HEK293 (cell line): ENCODE results near the gene MSH5.

Experiments used
- CTCF ChIP-seq: fragments of 450-650 bp; formaldehyde crosslinking; IDR thresholded peaks from 2 replicates; pipeline ENCODE4 v1.5.1; 2016; ENCODE audit warnings: missing biosample characterization, missing genetic modification characterization
- ZBTB7A ChIP-seq: fragments of 450-650 bp; formaldehyde crosslinking; IDR thresholded peaks from 2 replicates; pipeline ENCODE4 v1.5.1; 2016; ENCODE audit warnings: low read depth, missing biosample characterization, missing genetic modification characterization
- ZNF146 ChIP-seq: fragments of 450-650 bp; formaldehyde crosslinking; IDR thresholded peaks from 2 replicates; pipeline ENCODE4 v1.5.1; 2016; ENCODE audit warnings: missing biosample characterization, missing genetic modification characterization
- ZNF157 ChIP-seq: fragments of 450-650 bp; formaldehyde crosslinking; IDR thresholded peaks from 2 replicates; pipeline ENCODE4 v1.5.1; 2016; ENCODE audit warnings: missing biosample characterization, missing genetic modification characterization
- ZNF211 ChIP-seq: fragments of 450-650 bp; formaldehyde crosslinking; IDR thresholded peaks from 2 replicates; pipeline ENCODE4 v1.5.1; 2016; ENCODE audit warnings: low read depth, missing biosample characterization, missing genetic modification characterization
- ZNF335 ChIP-seq: fragments of 450-650 bp; formaldehyde crosslinking; conservative IDR thresholded peaks from 2 replicates; pipeline ENCODE4 v1.5.1; 2016; ENCODE audit warnings: missing biosample characterization, missing genetic modification characterization
- ZNF423 ChIP-seq: fragments of 450-650 bp; formaldehyde crosslinking; IDR thresholded peaks from 2 replicates; pipeline ENCODE4 v1.5.1; 2016; ENCODE audit warnings: missing biosample characterization, missing genetic modification characterization
- ZNF830 ChIP-seq: fragments of 450-650 bp; IDR thresholded peaks from 2 replicates; pipeline ENCODE4 v1.5.0; 2018; ENCODE audit warnings: missing biosample characterization, missing genetic modification characterization, low read depth, mild to moderate bottlenecking, moderate library complexity
- TF ChIP-seq, protein P1 (sequence below): fragments of 450-650 bp; formaldehyde crosslinking; IDR thresholded peaks from 2 replicates; pipeline ENCODE4 v1.5.1; 2016; ENCODE audit warnings: missing biosample characterization, missing genetic modification characterization

DNA sequence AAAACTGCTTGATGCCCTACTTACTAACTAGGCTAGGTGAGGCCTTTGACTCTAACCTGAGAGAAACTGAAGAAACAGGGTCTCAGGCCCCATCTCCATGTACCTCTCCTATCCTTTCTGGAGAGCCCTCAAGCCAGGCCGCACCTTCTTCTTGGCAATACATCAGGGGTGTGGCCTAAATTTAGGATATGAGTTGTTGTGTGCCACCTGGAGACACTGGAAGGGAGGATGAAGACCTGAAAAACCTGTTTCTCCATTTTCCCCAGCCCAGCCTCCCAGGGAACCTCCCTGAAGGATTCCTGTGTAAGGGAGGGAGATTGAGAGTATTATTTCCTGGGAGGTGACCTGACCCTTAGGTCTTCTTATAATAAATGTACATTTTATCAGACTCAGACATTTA lies 21.5 kb upstream of the MSH5 start:
- TF ChIP-seq CTCF (tag by site-specific recombination) = no peak
- TF ChIP-seq ZNF211 = no peak
- TF ChIP-seq ZNF335 = no peak
- no peak for TF ChIP-seq ZNF157 (tag by site-specific recombination)
- TF ChIP-seq, protein P1, sequence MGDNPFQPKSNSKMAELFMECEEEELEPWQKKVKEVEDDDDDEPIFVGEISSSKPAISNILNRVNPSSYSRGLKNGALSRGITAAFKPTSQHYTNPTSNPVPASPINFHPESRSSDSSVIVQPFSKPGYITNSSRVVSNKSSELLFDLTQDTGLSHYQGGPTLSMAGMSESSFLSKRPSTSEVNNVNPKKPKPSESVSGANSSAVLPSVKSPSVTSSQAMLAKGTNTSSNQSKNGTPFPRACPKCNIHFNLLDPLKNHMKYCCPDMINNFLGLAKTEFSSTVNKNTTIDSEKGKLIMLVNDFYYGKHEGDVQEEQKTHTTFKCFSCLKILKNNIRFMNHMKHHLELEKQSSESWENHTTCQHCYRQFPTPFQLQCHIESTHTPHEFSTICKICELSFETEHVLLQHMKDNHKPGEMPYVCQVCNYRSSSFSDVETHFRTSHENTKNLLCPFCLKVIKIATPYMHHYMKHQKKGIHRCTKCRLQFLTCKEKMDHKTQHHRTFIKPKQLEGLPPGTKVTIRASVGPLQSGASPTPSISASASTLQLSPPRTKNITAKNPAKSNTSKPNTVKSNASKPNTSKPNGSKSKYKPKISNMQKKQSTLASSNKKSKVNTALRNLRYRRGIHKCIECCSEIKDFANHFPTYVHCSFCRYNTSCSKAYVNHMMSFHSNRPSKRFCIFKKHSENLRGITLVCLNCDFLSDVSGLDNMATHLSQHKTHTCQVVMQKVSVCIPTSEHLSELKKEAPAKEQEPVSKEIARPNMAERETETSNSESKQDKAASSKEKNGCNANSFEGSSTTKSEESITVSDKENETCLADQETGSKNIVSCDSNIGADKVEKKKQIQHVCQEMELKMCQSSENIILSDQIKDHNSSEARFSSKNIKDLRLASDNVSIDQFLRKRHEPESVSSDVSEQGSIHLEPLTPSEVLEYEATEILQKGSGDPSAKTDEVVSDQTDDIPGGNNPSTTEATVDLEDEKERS (tag by site-specific recombination) = no peak
- no peak for TF ChIP-seq ZBTB7A
- no peak for TF ChIP-seq ZNF146
- TF ChIP-seq ZNF423 (tag by site-specific recombination) = no peak
- TF ChIP-seq ZNF830 (tag by site-specific recombination) = no peak
